ENCODE measurements around the gene TIE1. TPM values are rescaled to one million over a fixed set of nuclear protein-coding genes. Genes with fewer than 3 reads are reported as not detected.

TIE1 gene
- total and polyA plus RNA-seq, 9 of the 15 experiments (the other 6 are each of a cell fraction or from before 2014, with no cell fraction given): 0.07 to 0.49 (median 0.14) TPM; not detected in 4

DNA sequence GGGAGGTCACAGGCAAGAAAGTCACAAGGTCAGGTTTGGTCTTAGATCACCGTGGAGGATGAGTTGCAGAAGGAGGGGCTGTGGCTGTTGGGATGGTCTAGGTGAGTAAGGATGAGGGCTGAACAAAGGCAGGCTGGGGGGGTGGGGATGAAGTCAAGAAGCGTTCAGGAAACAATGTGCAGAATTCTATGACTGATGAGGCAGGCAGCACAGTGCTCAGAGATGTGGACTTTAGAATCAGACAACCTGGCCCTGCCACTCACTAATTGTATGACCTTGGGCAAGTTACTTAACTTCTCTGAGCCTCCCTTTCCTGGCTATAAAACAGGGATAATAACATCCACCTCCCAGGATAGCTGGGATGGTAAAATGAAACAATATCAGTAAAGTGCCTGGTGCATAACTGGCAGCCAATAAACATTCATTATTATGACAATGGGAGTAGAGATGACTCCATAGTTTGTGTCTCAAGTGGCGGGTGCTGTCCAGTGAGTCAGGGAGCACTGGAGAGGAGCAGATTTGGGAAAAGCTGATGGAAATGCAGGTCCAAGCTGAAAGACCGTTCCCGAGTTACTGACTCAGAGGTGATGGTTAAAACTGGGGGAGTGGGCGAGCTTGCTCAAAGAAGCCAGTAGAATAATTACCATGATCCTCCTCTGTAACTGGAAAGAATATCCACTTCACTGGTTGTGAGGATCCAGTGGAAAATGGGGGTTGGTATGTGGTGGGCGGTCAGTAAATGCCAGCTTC is 2.1 kb downstream of the TIE1 start:
- peaks cover 4 to 16% of the 10 kb centered on the region in 2 experiments; a peak in 4 of 5 replicates for H3K4me1 ChIP-seq (replicated peaks in 1 of 2; ENCODE audit: control insufficient read depth in 2 of 2, insufficient read depth in 2 of 2, low read length in 2 of 2)
- H3K27ac ChIP-seq (ENCODE audit: extremely low read depth, low read depth, low read length): no peak overlapping the region
- no peak overlapping the region for H2AFZ ChIP-seq (ENCODE audit: low read depth, low read length)
- no peaks in the 10 kb centered on the region for H3K9me1 ChIP-seq (ENCODE audit: control insufficient read depth, insufficient read depth, low read length)
- peaks cover 4% of the 10 kb centered on the region; the same call in 1 of the 2 replicates for H4K20me1 ChIP-seq (replicated peaks; ENCODE audit: control insufficient read depth, insufficient read depth, low read length)
- ChIA-PET POLR2A (interaction anchor here (0.7 to 1.3 kb wide), 5 partner anchors 9 to 601 kb away, joined by 3 to 5 read pairs (median 3); no protein-coding TSS in a partner anchor), CTCF (ENCODE audit: low intra/inter-chr PET ratio) (no interaction called here)
- no peak overlapping the region for H3K9ac ChIP-seq (ENCODE audit: insufficient read depth in 1 of 2, low read depth in 2 of 2, low read length in 2 of 2)
- ATAC-seq (no peak), DNase-seq (ENCODE audit: extremely low read depth in 1 of 4, low spot score in 3 of 4) (no peak), FAIRE-seq (no peak)
- in situ Hi-C loops (cut with MboI) (no loop called here), intact Hi-C loops (cut with micrococcal nuclease) (no loop called here)
- H3K4me2 ChIP-seq (ENCODE audit: insufficient read depth, low read length): no peak overlapping the region
- H3K4me3 ChIP-seq: no peak overlapping the region
- H3K27me3 ChIP-seq (ENCODE audit: control insufficient read depth in 2 of 2, insufficient read depth in 2 of 2, low read length in 2 of 2): peaks cover 24 to 69% of the 10 kb centered on the region in 2 experiments
- H3K36me3 ChIP-seq (ENCODE audit: control insufficient read depth, insufficient read depth, low read length): no peaks in the 10 kb centered on the region
- BruUV-seq (replicated peaks): no TSS peak
- WGBS (ENCODE audit: insufficient coverage, low coverage, missing lambda C conversion rate): 4% methylated on average over 7 of the region's 7 CpGs
- H3K79me2 ChIP-seq (ENCODE audit: control insufficient read depth, insufficient read depth, low read length): no peaks in the 10 kb centered on the region
- 0 out of 2 replicates have a peak, but pooled peaks cover 2% of the 10 kb centered on the region for H3K9me3 ChIP-seq (replicated peaks; ENCODE audit: control insufficient read depth, insufficient read depth, low read depth, low read length)
- no peak for TF ChIP-seq ARNT (IDR thresholded peaks at IDR 0.05)
- no peak for TF ChIP-seq ZNF655 (CRISPR knock-in tag; IDR thresholded peaks at IDR 0.05)
- TF ChIP-seq ZHX1 (conservative IDR thresholded peaks at IDR 0.05; ENCODE audit: low read length): no peak
- TF ChIP-seq TBL1XR1 (IDR thresholded peaks at IDR 0.05; ENCODE audit: low read length in 2 of 2): no peak
- TF ChIP-seq MIER1 (IDR thresholded peaks at IDR 0.05; ENCODE audit: low read depth): no peak
- TF ChIP-seq SLC30A9 (CRISPR knock-in tag; IDR thresholded peaks at IDR 0.05): no peak
- TF ChIP-seq, protein P1, sequence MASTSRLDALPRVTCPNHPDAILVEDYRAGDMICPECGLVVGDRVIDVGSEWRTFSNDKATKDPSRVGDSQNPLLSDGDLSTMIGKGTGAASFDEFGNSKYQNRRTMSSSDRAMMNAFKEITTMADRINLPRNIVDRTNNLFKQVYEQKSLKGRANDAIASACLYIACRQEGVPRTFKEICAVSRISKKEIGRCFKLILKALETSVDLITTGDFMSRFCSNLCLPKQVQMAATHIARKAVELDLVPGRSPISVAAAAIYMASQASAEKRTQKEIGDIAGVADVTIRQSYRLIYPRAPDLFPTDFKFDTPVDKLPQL (IDR thresholded peaks at IDR 0.05; ENCODE audit: extremely low read depth, insufficient read length): no peak
- TF ChIP-seq ZNF124 (CRISPR knock-in tag; IDR thresholded peaks at IDR 0.05): no peak
- TF ChIP-seq SIN3A (IDR thresholded peaks at IDR 0.05; ENCODE audit: borderline replicate concordance in 2 of 2, control insufficient read depth in 1 of 2, low read depth in 2 of 2, low read length in 2 of 2): no peak
- no peak for TF ChIP-seq ZNF165 (CRISPR knock-in tag; IDR thresholded peaks at IDR 0.05; ENCODE audit: borderline replicate concordance)
- TF ChIP-seq FOXK2 (conservative IDR thresholded peaks at IDR 0.05 in 1 of 2, IDR thresholded peaks at IDR 0.05 in 1 of 2; ENCODE audit: low read depth in 2 of 2): no peak
- TF ChIP-seq FOXJ3 (CRISPR knock-in tag; IDR thresholded peaks at IDR 0.05): no peak
- TF ChIP-seq SIN3B (IDR thresholded peaks at IDR 0.05; ENCODE audit: low read depth): no peak
- TF ChIP-seq, protein P2, sequence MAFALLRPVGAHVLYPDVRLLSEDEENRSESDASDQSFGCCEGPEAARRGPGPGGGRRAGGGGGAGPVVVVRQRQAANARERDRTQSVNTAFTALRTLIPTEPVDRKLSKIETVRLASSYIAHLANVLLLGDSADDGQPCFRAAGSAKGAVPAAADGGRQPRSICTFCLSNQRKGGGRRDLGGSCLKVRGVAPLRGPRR (CRISPR knock-in tag; IDR thresholded peaks at IDR 0.05): no peak
- no peak for TF ChIP-seq FOXP1 (CRISPR knock-in tag; IDR thresholded peaks at IDR 0.05)
- no peak for TF ChIP-seq MTA1 (IDR thresholded peaks at IDR 0.05; ENCODE audit: borderline replicate concordance)
- TF ChIP-seq NBN (IDR thresholded peaks at IDR 0.05; ENCODE audit: low read depth): no peak
- no peak for TF ChIP-seq COPS2 (conservative IDR thresholded peaks at IDR 0.05)
